Measurements from ENCODE around the gene EFHC1. TPM values are rescaled to one million over a fixed set of nuclear protein-coding genes. Genes with fewer than 3 reads are reported as not detected.

The EFHC1 gene
- total RNA-seq, 1 donor from 2014 or later = 33.8 TPM

DNA sequence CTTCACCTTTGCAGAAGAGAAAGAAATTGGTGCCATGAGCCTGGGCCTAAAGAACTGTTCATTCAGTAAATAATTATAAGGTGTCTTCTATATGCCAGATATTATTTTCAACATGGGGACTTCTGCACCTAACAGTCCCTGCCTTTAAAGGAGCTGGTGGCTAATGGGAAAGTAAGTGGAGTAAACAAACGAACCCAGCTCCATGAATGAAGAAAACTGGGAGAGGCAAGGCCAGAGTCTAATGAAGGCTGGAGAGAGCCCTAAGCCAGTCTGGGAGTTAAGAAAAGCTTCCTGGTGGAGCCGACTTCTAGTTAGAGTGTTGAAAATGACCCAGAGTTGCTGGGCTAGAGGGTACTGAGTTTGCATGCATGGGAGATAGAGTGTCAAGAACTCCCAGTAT lies 24.2 kb upstream of the EFHC1 start:
- DNase-seq (ENCODE audit: extremely low spot score, unreplicated experiment) = no peak
- no peak overlapping the region for H3K4me3 Mint-ChIP-seq (ENCODE audit: unreplicated experiment)
- no peaks in the 10 kb centered on the region for H3K36me3 Mint-ChIP-seq (ENCODE audit: unreplicated experiment)
- H3K27ac Mint-ChIP-seq (ENCODE audit: unreplicated experiment) = no peak overlapping the region
- no peaks in the 10 kb centered on the region for H3K9me3 Mint-ChIP-seq (ENCODE audit: unreplicated experiment)
- peaks cover 12% of the 10 kb centered on the region for H3K4me1 Mint-ChIP-seq (ENCODE audit: unreplicated experiment)
- TF ChIP-seq, protein P1, sequence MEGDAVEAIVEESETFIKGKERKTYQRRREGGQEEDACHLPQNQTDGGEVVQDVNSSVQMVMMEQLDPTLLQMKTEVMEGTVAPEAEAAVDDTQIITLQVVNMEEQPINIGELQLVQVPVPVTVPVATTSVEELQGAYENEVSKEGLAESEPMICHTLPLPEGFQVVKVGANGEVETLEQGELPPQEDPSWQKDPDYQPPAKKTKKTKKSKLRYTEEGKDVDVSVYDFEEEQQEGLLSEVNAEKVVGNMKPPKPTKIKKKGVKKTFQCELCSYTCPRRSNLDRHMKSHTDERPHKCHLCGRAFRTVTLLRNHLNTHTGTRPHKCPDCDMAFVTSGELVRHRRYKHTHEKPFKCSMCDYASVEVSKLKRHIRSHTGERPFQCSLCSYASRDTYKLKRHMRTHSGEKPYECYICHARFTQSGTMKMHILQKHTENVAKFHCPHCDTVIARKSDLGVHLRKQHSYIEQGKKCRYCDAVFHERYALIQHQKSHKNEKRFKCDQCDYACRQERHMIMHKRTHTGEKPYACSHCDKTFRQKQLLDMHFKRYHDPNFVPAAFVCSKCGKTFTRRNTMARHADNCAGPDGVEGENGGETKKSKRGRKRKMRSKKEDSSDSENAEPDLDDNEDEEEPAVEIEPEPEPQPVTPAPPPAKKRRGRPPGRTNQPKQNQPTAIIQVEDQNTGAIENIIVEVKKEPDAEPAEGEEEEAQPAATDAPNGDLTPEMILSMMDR (IDR thresholded peaks at IDR 0.05) = no peak
- no peaks in the 10 kb centered on the region for H3K27me3 Mint-ChIP-seq (ENCODE audit: unreplicated experiment)

DNA sequence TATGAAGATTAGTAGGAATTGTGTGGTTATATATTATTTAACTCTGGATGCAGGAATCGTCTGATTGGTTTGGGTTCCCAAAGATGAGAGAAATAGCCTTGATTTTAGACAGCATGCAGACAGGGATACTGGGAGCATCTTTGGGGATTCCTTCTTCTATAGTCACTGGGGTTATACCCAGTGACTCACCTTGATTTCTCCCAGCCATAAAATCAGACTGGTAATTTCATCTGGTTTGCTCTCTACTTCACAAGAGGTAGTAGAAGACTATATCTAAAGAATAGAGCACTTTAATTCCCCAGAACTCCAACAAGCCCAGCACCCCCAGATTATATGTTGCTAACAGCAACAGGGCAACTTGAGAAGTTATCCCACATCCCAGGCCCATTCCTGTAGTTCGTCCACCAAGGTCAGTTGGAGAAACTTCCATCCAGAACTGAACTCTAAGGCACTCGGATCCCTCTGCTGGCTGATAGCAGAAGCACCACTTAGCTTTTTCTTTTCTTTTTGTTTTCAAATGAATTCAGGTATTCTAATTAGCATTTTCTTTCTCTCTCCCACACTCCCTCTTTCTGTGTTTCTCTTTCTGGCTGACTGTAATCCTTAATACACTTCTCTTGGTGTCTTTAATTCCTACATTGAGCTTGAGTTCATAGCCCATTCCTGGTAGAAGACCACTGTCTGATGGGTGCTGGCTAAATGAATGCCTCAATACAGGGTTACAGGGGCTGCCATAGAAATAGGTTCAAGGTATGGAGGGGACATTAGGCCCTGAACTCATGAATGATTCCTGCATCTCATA lies 20.4 kb upstream of the EFHC1 start:
- H3K27ac Mint-ChIP-seq (ENCODE audit: unreplicated experiment) = no peak overlapping the region
- no peak for DNase-seq (ENCODE audit: extremely low spot score, unreplicated experiment)
- peaks cover 12% of the 10 kb centered on the region for H3K36me3 Mint-ChIP-seq (ENCODE audit: unreplicated experiment)
- H3K4me1 Mint-ChIP-seq (ENCODE audit: unreplicated experiment) = peaks cover 11% of the 10 kb centered on the region
- TF ChIP-seq, protein P1 (IDR thresholded peaks at IDR 0.05) = peak; percentile 82
- H3K4me3 Mint-ChIP-seq (ENCODE audit: unreplicated experiment) = no peak overlapping the region
- no peaks in the 10 kb centered on the region for H3K9me3 Mint-ChIP-seq (ENCODE audit: unreplicated experiment)
- no peaks in the 10 kb centered on the region for H3K27me3 Mint-ChIP-seq (ENCODE audit: unreplicated experiment)

DNA sequence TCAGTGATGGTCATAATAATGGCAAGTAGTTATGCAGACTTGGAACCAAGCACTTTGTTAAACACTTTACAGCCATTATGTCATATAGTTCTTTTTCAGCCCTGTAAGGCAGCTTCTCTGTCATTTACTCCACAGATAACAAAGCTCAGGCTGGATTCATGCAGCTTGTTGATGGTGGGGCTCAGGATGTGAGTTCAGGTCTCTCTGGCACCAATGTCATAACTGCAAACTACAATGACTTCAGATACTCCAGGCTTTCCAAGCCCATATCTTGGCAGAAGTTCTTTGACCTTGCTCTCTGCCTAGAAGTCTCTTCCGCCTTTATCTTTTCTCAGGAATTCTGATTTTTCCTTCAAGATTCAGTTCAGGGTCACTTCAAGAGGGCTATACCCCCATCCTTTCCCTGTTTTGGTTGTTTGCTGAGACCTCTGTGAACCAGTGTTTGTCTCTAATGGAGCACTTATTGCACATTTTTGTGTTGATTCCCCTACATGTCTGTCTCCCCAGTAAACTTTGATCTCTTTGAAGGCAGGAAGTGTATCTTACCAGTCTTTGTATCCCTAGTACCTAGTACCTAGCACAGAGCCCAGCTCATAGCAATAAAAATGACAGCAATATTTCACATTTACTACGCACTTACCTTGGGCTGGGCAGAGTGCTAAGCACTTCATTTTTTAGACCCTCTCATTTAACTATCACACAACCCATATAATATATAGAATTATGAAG lies 19.7 kb upstream of the EFHC1 start:
- peaks cover 12% of the 10 kb centered on the region for H3K36me3 Mint-ChIP-seq (ENCODE audit: unreplicated experiment)
- no peaks in the 10 kb centered on the region for H3K27me3 Mint-ChIP-seq (ENCODE audit: unreplicated experiment)
- no peaks in the 10 kb centered on the region for H3K9me3 Mint-ChIP-seq (ENCODE audit: unreplicated experiment)
- H3K4me3 Mint-ChIP-seq (ENCODE audit: unreplicated experiment) = no peak overlapping the region
- TF ChIP-seq, protein P1 (IDR thresholded peaks at IDR 0.05) = no peak
- no peak for DNase-seq (ENCODE audit: extremely low spot score, unreplicated experiment)
- no peak overlapping the region for H3K27ac Mint-ChIP-seq (ENCODE audit: unreplicated experiment)
- H3K4me1 Mint-ChIP-seq (ENCODE audit: unreplicated experiment) = peaks cover 11% of the 10 kb centered on the region

DNA sequence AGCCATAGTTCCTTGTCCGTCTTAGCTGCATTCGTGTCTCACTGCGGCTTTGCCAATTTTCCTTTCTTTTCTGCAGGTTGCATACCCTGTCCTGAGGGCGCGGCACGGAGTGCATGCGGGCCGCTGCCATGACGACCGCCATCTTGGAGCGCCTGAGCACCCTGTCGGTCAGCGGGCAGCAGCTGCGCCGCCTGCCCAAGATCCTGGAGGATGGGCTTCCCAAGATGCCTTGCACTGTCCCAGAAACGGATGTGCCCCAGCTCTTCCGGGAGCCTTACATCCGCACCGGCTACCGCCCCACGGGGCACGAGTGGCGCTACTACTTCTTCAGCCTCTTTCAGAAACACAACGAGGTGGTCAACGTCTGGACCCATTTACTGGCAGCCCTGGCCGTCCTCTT lies 17.1 kb upstream of the EFHC1 start:
- no peak overlapping the region for H3K4me3 Mint-ChIP-seq (ENCODE audit: unreplicated experiment)
- TF ChIP-seq, protein P1 (IDR thresholded peaks at IDR 0.05) = no peak
- H3K27me3 Mint-ChIP-seq (ENCODE audit: unreplicated experiment) = no peaks in the 10 kb centered on the region
- H3K4me1 Mint-ChIP-seq (ENCODE audit: unreplicated experiment) = peaks cover 9% of the 10 kb centered on the region
- DNase-seq (ENCODE audit: extremely low spot score, unreplicated experiment) = no peak
- H3K9me3 Mint-ChIP-seq (ENCODE audit: unreplicated experiment) = no peaks in the 10 kb centered on the region
- peaks cover 14% of the 10 kb centered on the region for H3K36me3 Mint-ChIP-seq (ENCODE audit: unreplicated experiment)
- H3K27ac Mint-ChIP-seq (ENCODE audit: unreplicated experiment) = no peak overlapping the region

DNA sequence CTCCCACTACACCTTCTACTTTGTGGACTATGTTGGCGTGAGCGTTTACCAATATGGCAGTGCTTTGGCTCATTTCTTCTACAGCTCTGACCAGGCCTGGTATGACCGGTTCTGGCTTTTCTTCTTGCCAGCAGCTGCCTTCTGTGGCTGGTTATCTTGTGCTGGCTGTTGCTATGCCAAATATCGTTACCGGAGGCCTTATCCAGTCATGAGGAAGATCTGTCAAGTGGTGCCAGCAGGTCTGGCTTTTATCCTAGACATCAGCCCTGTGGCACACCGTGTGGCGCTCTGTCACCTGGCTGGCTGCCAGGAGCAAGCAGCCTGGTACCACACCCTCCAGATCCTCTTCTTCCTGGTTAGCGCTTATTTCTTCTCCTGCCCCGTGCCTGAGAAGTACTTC lies 16.5 kb upstream of the EFHC1 start:
- H3K4me3 Mint-ChIP-seq (ENCODE audit: unreplicated experiment) = no peak overlapping the region
- no peak overlapping the region for H3K27ac Mint-ChIP-seq (ENCODE audit: unreplicated experiment)
- TF ChIP-seq, protein P1 (IDR thresholded peaks at IDR 0.05) = no peak
- H3K36me3 Mint-ChIP-seq (ENCODE audit: unreplicated experiment) = peaks cover 14% of the 10 kb centered on the region
- no peaks in the 10 kb centered on the region for H3K9me3 Mint-ChIP-seq (ENCODE audit: unreplicated experiment)
- no peaks in the 10 kb centered on the region for H3K27me3 Mint-ChIP-seq (ENCODE audit: unreplicated experiment)
- peaks cover 9% of the 10 kb centered on the region for H3K4me1 Mint-ChIP-seq (ENCODE audit: unreplicated experiment)
- DNase-seq (ENCODE audit: extremely low spot score, unreplicated experiment) = no peak

Measured in osteocyte (in vitro differentiated cells).